Measurements from ENCODE around the gene VDAC2.

The VDAC2 gene, protein sequence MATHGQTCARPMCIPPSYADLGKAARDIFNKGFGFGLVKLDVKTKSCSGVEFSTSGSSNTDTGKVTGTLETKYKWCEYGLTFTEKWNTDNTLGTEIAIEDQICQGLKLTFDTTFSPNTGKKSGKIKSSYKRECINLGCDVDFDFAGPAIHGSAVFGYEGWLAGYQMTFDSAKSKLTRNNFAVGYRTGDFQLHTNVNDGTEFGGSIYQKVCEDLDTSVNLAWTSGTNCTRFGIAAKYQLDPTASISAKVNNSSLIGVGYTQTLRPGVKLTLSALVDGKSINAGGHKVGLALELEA

DNA sequence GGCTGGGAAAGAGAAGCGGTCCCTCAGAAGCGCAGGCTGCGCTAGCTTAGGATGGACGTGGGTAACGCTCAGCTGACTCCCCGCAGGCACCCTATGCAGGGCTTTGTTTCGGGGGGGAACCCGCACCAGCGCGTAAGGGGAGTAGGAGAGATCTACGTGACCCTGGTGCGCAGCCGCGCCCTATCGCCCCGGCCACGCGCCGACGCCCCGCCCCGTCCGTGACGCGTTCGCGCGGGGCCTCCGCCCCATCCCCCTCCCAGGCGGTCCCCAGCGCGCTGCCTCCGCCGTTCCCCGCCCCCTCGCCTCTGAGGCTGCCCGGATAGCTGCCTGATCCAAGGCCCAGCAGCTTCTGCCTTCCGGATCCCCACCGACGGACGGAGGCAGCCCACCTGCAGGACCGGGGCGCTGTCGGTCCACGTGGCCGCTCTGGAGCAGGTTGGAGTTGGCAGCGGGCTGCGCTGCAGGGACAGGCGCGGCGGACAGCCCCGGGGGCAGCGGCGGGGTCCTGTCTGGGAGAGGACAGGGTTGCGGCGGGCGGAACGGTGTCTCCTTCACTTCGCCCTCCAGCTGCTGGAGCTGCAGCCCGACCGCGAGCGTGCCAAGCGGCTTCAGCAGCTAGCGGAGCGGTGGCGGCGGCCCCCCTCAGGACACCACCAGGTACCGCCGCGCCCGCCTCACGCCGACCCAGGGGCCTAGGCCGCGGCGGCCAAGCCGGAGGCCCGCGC, at the start of gene VDAC2:
Gene VDAC2, plus strand, starts transcription at position 515 of the 725 bp plus-strand sequence. CDS start 363 bp downstream, outside the sequence.
- no peak for TF ChIP-seq EZH2phosphoT487 (IDR thresholded peaks at IDR 0.05; ENCODE audit: low read depth)
- TF ChIP-seq, protein P1, sequence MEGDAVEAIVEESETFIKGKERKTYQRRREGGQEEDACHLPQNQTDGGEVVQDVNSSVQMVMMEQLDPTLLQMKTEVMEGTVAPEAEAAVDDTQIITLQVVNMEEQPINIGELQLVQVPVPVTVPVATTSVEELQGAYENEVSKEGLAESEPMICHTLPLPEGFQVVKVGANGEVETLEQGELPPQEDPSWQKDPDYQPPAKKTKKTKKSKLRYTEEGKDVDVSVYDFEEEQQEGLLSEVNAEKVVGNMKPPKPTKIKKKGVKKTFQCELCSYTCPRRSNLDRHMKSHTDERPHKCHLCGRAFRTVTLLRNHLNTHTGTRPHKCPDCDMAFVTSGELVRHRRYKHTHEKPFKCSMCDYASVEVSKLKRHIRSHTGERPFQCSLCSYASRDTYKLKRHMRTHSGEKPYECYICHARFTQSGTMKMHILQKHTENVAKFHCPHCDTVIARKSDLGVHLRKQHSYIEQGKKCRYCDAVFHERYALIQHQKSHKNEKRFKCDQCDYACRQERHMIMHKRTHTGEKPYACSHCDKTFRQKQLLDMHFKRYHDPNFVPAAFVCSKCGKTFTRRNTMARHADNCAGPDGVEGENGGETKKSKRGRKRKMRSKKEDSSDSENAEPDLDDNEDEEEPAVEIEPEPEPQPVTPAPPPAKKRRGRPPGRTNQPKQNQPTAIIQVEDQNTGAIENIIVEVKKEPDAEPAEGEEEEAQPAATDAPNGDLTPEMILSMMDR (IDR thresholded peaks at IDR 0.05; ENCODE audit: low read depth, low read length): no peak
- Histone ChIP-seq H3K79me2 (ENCODE audit: low read length) (peaks cover 45% of the 10 kb centered on the region), H3K36me3 (replicated peaks; ENCODE audit: low read depth, low read length) (peaks cover 8% of the 10 kb centered on the region), H3K4me2 (ENCODE audit: low read length) (peak within 1 kb of the TSS; percentile 99), H3K4me1 (ENCODE audit: low read length) (peaks cover 12% of the 10 kb centered on the region), H3K4me3 (ENCODE audit: low read length) (peak within 1 kb of the TSS; percentile 98), H3K9me3 (ENCODE audit: insufficient read depth, low read length) (no peaks in the 10 kb centered on the region), H3K9ac (ENCODE audit: low read length) (peak within 1 kb of the TSS; percentile 99), H4K20me1 (ENCODE audit: insufficient read depth, low read length) (no peaks in the 10 kb centered on the region), H3K27me3 (ENCODE audit: low read depth, low read length) (no peaks in the 10 kb centered on the region), H3K27ac (ENCODE audit: low read length) (peak within 1 kb of the TSS; percentile 92), H2AFZ (ENCODE audit: low read depth, low read length) (peak within 1 kb of the TSS; percentile 95)

DNA sequence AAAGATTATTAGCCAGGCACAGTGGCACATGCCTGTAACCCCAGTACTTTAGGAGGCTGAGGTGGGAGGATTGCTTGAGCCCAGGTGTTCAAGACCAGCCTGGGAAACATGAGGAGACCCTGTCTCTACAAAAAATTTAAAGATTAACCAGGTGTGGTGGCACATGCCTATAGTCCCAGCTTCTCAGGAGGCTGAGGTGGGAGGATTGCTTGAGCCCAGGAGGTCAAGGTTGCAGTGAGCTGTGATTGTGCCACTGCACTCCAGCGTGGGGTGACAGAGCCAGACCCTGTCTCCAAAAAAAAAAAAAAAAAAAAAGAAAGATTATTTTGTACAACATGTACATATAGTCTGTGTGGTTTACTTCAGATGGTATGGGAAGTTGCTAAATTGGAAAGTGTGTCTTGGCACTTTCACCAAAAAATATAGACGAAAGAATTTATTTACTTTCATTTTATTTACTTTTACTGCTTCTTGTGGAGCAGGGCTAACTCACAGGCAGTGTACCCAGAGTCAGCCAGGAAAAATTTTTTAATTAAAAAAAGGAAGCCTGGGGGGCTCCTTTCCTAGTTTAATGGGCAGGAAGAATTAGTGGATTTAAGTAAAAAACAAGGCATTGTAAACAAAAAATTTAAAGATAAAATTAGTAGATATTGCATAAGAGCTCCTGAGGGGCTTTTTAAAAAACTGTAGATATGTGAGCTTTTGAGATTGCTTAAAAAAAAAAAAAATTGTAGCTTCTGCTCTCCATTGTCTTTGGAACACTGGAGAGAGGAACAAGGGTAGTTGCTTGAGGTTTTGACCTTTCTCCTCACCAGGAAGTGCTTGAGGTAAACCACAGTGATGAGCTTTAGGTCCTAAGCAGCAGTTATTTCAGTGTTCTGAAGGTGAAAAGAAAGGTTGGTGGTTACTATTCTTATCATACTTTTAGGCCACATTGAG, 44.6 kb upstream of the VDAC2 start:
- no peak overlapping the region for H2AFZ ChIP-seq (ENCODE audit: low read depth, low read length)
- H3K36me3 ChIP-seq (replicated peaks; ENCODE audit: low read depth, low read length): no peaks in the 10 kb centered on the region
- no peak overlapping the region for H3K4me2 ChIP-seq (ENCODE audit: low read length)
- no peak overlapping the region for H3K9ac ChIP-seq (ENCODE audit: low read length)
- no peak overlapping the region for H3K27ac ChIP-seq (ENCODE audit: low read length)
- H3K4me3 ChIP-seq (ENCODE audit: low read length): no peak overlapping the region
- peaks cover 13% of the 10 kb centered on the region for H3K4me1 ChIP-seq (ENCODE audit: low read length)
- peaks cover 8% of the 10 kb centered on the region; the same call in 1 of the 2 replicates for H4K20me1 ChIP-seq (ENCODE audit: insufficient read depth, low read length)
- peaks cover 7% of the 10 kb centered on the region for H3K79me2 ChIP-seq (ENCODE audit: low read length)
- TF ChIP-seq, protein P1 (IDR thresholded peaks at IDR 0.05; ENCODE audit: low read depth, low read length): no peak
- TF ChIP-seq EZH2phosphoT487 (IDR thresholded peaks at IDR 0.05; ENCODE audit: low read depth): no peak
- no peaks in the 10 kb centered on the region for H3K9me3 ChIP-seq (ENCODE audit: insufficient read depth, low read length)
- no peaks in the 10 kb centered on the region for H3K27me3 ChIP-seq (ENCODE audit: low read depth, low read length)

DNA sequence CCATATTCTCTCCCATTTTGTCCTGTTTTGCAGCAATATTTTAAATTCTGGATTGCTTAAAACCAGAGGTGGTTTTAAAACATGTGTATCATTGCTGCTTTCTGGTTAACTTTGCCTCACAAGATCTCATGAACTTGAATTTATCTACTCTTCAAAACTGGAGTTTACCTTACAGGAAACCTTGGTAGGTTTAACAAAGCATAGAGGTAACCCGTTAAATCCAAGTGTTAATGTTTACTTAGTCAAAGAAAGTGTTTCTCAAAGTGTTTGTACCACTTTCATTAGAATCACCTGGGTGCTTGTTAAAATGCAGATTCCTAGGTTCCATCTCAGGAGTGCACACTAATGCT, 44.0 kb upstream of the VDAC2 start:
- H4K20me1 ChIP-seq (ENCODE audit: insufficient read depth, low read length): 0 out of 2 replicates have a peak, but pooled peaks cover 3% of the 10 kb centered on the region
- peaks cover under 1% of the 10 kb centered on the region; the same call in 1 of the 2 replicates for H3K79me2 ChIP-seq (ENCODE audit: low read length)
- H3K4me2 ChIP-seq (ENCODE audit: low read length): no peak overlapping the region

More for the DNA sequence above, 44.0 kb upstream of the VDAC2 start:
- Histone ChIP-seq H3K36me3 (replicated peaks; ENCODE audit: low read depth, low read length) (no peaks in the 10 kb centered on the region), H3K27me3 (ENCODE audit: low read depth, low read length) (no peaks in the 10 kb centered on the region), H3K9me3 (ENCODE audit: insufficient read depth, low read length) (no peaks in the 10 kb centered on the region), H3K4me1 (ENCODE audit: low read length) (peaks cover 6% of the 10 kb centered on the region), H3K4me3 (ENCODE audit: low read length) (no peak overlapping the region), H2AFZ (ENCODE audit: low read depth, low read length) (no peak overlapping the region), H3K27ac (ENCODE audit: low read length) (no peak overlapping the region), H3K9ac (ENCODE audit: low read length) (no peak overlapping the region)
- TF ChIP-seq, protein P1 (IDR thresholded peaks at IDR 0.05; ENCODE audit: low read depth, low read length): no peak

Data from OCI-LY3 (cell line).